HuH-7.5 (cell line): ENCODE results near the gene PCCA.
"Not testable (repeated sequence)": the region's sequence is repeated elsewhere in the genome, so short reads cannot be mapped to it uniquely, and the experiment has no call there.

Experiments used
- DNase-seq: peaks from one replicate; pipeline ENCODE4 v3.0.0; 2011; ENCODE audit warnings: low spot score

Gene PCCA

DNA sequence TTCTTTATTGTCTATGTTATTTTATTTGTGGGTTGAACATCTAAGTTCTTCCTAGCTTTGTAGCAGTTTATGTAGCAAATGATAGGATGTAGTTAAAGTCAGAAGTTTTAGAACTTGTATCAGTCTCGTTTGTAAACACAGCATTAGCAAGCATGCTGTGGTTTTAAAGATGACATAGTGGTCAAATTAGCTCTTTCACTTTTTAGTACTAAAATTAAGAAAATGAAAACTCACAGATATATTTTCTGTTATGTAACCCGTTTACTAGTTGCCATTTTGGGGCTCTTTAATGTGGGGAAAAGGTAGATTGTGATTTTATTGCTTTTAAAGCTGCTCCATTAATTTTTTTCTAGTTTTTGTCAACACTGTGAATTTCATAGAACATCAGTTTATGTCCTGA is 216.5 kb downstream of the PCCA start:
- no peak for DNase-seq

DNA sequence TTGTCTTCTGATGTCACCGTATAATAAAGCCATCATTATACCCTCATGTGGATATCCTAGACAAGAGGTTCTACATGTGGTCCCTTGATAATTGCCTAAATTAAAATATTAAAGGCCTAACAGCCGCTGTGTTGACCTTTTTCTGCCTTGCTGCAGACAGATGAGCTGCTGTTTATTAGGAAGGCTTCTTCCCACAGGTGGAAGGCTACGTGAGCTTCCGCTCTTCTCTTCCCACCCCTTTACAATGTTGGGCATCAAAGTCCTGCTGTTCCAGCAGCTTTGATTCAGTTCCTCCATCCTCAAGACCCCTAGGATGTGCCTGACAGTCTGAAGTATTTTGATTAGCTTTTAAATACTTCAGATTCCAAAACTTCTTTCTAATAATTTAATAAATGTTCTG is 217.1 kb downstream of the PCCA start:
- DNase-seq: no peak

DNA sequence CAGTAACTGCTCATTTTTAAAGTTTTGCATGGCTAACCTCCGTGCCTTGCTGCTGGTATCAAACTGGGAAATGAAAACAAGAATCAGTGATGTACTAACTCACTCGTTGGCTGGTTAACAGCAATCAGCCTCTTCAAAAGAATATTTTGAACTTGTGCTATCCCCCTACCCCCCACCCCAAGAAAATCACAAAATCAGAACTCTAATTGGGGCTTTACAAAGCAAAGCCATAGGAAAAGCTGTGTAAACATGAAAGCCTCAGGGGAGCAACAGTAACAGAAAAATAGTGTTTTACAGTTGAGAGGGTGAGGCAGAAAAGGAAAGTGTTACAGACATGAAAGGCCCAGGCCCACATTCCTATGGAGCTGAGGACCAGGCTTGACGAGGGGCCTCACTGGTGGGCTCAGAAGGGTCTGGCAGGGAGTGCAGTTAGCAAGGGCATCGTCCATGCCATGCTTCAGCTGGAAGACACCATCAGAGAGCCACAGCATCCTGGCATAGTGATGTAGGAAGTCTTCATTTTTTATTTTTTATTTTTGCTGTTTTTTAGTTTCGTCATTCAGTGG is 217.6 kb downstream of the PCCA start:
- DNase-seq: no peak

DNA sequence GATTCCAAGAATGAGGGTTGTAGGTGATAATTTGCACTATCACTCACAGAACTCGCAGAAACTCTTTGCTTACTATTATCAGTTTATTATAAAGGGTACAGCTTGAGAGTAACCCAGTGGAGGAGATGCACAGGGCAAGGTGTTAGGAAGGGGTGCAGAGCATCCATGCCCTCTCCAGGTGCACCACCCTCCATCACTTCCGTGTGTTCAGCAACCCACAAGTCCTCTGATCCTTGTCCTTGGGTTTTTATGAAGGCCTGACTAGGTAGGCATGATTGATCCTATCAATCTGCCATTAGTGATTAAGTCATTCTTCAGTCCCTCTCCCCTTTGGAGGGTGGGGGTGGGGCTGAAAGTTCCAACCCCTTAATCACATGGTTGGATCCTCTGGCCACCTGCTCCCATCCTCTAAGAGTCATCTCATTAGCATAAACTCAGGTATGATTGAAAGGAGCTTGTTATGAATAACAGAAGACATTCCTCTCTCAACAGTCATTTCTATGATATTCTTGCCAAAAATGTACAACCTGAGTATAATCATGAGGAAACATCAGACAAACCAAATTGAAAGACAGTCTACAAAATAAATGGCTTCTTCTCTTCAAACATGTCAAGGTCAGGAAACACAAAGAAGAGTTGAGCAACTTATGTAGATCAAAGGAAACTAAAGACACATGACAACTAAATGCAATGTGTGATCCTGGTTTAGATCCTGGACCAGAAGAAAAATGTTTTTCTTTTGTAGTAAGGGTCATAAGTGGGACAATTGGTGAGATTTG is 225.4 kb downstream of the PCCA start:
- DNase-seq: no peak

DNA sequence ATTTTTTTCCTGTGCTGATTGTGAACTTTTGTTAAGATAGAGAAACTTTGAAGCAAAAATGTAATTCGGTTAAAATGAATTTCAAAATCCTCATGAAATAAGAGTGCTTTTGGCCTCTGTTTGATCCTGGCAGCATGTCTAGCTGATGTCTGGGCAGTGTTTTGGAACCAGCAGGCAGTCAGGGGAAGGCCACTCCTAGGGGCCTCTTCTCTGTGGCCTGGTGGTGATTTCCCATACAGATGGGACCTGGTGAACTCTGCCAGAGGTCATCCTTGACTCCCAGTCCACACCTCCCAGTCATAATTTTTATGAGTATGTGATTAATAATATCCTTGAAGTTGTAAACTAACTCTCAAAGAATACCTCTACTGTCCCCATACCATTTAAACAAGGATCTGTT is 226.6 kb downstream of the PCCA start:
- DNase-seq: no peak

DNA sequence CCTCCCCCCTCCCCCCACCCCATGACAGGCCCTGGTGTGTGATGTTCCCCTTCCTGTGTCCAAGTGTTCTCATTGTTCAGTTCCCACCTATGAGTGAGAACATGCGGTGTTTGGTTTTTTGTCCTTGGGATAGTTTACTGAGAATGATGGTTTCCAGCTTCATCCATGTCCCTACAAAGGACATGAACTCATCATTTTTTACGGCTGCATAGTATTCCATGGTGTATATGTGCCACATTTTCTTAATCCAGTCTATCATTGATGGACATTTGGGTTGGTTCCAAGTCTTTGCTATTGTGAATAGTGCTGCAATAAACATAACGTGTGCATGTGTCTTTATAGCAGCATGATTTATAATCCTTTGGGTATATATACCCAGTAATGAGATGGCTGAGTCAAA is 229.6 kb downstream of the PCCA start:
- not testable (repeated sequence) for DNase-seq

DNA sequence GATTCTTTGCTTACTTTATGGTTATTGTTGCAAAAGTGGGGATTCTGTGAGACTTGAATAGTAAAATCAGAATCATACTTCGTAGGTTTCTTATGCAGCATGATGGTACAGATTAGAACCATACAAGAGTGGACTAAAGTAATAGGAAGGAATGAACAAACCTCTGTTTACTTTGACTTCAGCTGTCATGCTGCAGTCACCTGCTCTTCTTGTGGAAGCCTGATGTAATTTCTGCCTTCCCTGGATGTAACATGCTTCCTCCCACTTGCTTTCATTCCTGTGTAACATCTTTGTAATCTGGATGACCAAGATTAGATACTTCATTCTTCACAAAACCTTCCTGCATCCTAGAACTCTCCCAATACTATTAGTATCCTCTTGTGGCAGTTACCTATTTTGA is 235.0 kb downstream of the PCCA start:
- no peak for DNase-seq

DNA sequence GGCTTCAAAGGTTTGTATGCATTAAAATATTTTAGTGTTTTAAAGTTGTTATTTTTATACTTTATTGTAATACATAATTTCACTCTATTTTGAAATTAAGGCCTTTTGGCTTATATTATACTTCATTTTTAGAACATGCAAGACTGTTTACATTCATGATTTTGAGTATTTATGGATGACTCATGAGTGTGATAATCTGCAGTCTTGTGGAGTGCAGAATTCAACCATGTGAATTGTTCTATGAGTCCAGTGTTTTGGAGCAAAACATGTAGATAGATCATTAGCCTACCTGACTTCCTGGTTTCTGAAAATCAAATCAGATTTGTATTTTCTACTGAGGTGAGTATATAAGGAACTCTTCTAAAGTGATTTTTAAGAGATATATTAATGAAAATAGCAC is 241.8 kb downstream of the PCCA start:
- DNase-seq: no peak

DNA sequence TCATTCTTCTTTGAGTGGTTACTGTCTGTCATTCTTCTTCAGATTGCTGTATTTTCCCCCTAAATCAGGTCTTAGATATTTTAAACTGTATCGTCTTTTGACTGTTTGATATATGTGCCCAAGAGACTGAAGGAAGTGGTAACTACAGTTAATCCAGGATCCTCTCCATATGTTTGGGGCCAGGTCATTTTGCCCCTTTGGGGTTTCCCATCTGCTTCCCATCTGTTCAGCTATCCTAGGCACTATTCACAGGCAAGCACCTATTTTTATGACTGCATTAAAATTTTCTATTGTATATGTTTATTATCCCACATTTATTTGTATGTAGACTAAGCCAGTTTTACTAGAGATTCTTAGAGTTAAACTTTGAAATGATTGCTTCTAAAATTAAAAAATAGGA is 244.2 kb downstream of the PCCA start:
- DNase-seq: no peak

DNA sequence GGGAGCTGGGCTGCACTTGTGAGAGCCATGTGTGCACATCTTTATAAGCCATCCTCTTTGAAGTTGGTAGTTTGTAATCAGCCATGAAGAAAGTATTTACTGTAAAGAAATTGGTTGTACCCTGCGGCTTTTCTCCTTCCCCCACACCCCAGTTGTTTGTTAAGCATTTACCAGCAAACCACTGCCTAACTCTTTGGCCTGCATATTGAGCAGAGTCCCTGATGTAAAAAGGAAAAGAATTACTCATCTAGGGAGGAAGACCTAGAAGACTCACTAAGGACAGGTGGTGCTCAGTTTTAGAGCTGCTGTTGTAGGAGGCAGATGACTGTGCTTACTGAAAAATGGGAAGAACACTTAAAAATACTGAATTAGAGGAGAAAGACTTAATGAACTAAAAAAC is 245.3 kb downstream of the PCCA start:
- no peak for DNase-seq

DNA sequence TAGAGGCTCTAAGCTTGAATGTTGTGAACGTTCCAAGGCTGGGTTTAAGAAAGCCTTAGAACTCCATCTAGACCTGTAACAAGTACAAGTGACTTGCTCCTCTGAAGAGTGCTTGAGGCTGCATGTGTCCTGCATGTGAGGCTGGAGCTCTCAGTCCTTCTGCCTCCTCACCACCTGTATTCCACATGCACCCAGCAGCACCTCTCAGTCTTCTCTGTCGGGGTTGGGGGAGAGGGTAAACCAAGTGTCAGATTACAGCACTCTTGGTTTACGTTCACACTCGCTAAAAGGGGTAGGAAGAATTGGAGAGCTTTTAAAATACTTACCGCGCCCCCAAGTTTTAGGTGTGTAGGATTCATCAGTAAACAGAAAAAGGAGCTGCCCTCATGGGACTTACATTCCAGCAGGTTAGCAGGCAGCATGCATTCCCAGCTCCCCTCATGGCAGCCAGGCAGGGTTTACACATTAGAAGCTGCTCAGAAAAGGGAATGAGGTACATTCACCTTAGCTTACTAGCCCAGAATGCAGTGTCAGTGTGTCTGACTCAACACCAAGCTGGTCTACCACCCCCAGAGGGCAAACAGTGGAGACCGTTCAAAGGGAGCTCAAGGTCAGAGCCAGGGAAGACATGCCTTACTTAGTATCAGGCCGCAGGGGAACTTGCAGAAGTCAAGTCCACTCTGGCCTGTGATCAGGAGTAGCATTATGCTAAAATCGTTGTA is 248.1 kb downstream of the PCCA start:
- no peak for DNase-seq

DNA sequence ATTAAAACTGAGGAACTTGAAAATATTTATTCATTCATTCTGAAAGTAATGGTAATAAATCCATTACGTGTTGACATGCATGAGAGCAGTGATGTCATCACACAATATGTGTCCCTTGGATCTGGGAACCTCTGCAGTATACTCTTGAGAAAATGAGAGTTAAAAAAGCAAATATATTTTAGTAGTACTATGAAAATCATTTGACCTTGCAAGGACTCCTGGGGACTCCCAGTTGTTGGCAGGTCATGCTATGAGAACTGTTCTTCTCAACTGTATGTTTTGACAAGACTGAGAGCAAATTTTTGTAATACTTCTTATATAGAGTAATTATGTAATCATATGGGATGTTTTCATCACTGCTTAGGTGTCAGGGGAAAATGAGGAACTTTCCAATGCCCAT is 249.4 kb downstream of the PCCA start:
- no peak for DNase-seq

DNA sequence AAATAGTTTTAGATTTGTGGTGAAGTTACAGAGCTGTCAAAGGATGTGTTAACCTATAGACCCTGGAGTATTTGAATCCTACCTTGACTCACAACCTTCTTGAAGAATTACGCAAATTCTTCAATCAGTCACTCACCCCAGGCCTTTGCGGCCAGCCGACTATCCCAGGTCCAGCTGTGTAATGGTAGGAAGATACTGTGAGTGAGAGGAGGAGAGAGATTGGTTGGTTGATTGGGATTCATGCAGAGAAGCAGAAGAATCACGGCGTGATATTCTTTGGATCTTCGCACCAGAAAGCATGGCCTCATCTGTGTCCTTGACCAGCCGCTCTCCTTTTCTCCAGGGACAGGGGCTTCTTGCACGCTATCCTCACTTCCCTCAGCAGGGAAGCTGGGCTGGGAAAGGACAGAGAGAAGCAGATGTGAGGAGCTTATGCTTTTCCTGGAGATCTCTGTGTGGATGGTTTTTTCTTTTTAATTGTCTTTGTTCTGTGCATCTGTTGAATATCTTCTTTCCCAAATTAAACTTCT is 250.6 kb downstream of the PCCA start:
- no peak for DNase-seq

DNA sequence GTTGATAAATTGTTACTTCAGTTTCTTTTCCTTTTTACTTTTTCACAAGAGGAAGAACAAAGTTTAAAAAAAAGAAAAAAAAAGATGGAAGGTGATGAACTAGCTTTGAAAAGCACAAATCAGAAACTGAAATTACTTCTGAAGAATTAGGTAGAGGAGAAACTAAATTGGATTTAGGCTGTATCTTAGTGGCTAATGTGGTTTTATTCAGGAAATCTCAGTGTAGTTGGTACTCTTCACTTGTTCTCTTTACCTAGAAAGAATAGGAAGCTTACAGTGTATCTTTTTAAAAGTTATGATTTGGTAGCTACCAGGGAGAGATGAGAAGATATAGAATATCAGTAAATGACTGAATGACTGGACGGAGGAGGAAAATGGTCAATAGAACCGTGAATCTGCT is 252.0 kb downstream of the PCCA start:
- DNase-seq: no peak

DNA sequence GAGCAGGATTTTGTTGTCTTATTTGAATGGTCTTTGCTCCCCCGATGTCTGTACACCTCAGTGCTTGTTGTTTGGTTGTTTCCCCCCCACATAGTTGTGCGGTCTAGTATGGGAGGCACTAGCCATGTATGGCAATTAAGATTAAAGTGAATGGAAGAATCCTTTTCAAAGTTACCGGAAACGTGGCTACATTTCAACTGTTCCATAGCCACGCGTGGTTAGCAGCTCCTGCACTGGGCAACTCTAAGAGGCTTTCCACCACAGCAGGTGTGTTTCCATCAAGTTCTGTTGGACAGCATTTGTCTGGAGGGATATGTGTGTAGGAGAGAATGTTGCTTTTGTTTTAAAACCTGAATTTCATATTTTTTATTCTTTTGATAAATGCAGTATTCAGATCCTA is 252.4 kb downstream of the PCCA start:
- no peak for DNase-seq

DNA sequence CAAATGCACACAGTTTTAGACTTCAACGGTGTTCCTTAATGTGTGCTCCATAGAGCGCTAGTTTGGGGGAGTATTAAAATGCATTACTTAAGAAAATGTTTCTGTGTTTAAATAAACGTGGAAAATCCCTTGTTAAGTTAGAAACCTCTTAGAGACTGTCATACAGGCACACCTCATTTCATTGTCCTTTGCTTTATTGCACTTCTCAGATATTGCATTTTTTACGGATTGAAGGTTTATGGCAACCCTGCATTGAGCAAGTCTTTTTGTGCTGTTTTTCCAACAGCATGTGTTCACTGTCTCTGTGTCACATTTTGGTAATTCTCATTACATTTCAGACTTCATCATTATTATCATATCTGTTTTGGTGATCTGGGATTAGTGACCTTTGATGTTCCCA is 255.7 kb downstream of the PCCA start:
- no peak for DNase-seq

DNA sequence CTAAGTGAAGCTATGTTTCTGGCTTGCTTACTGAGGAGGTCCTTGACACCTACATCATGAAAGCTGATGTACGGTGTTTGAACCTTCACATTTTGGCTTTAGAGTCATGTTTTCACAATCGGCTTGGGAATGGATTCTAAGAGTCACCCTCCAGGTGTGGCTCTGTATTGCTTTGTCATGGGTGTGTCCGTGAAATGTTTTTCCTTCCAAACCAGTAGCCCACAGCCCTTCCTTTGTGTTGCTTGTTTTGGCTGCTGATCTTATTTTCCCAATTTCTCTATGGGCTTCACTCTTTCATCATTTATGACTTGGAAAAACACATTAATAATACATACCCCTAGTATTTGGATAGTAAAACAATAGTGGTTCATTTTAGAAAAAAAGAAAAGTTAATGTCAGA is 259.1 kb downstream of the PCCA start:
- no peak for DNase-seq

DNA sequence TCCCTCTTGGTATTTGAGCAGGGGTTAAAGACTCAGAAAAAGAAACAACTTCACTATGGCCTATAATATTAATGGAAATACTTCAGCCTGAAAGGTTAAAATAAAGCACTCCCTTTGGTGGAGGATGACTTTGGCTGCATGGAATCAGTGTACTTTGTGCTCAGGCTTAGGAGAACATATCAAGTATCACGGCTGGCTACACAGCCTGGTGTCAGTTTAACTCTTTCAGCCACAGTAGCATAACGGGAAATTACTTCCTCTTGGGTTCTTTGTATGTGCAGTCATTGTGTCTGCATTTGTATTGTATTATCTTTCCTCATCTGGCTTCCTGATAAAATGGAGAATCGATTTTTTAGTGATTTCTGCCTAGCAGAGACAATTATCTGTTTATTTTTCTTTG is 260.7 kb downstream of the PCCA start:
- DNase-seq: no peak

DNA sequence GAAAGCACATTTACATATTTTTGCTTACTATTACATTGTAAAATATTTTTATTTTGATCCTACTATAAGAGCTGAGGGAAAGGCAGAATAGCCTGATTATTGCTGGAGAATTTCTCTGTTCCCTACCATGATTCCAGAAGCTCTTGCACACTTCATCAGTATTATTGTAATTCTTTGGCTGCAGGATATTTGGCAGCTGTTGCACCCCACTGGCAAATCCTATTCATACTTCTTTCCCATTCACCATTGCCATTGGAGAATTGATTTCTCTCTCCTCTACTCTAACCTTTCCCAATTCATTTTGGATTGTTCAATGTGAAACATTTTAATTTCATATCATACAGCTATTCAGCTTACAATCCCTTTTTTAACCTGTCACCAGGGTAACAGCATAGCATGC is 261.7 kb downstream of the PCCA start:
- DNase-seq: no peak

DNA sequence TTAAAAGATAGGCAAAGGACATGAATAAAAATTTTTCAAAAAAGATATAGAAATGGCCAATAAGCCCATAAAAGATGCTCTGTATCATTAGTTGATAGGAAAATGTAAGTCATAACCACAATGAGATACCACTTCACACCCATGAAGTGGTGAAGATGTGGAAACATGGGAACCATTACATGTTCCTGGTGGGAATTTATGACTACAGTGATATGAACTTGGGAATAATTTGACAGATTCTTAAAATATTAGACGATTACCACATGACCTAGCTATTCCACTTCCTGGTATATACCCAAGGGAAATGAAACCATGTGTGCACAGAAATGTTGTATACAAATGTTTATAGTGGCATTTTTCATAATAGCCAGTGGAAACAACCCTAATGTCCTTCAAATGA is 267.5 kb downstream of the PCCA start:
- DNase-seq: no peak

DNA sequence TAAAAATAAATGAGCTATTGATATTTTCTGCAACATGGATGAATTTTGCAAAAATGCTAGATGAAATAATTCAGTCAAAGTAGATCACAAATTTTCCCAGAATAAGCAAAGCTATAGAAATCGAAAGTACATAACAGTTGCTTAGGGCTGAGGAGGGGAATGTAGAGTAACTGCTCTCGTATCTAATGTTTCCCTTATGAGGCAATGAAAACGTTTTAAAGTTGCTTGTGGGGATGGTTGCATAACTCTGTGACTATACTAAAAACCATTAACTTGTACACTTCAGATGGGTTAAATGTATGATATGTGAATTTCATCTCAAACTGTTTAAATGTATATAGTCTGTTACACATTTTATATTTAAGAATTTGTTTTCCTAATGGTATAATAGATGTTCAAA is 268.0 kb downstream of the PCCA start:
- no peak for DNase-seq

DNA sequence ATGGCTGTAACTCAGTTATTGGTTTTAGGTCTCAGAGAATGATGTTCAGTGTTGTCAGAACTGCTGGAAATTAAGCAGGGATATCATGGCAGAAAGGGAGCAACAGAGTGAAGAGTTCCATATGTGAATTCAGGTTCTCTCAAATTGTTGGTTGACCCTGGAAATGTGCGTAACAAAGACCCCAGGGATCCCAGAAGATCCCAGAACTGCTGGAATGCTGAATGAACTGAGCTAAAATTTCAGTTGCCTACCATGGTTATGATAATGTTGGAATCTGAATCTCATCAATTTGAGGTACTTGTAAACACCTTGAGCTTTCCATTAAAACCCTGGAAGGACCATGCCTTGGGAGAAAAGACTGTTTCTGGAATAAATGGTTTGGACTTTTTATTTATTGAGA is 268.9 kb downstream of the PCCA start:
- no peak for DNase-seq

DNA sequence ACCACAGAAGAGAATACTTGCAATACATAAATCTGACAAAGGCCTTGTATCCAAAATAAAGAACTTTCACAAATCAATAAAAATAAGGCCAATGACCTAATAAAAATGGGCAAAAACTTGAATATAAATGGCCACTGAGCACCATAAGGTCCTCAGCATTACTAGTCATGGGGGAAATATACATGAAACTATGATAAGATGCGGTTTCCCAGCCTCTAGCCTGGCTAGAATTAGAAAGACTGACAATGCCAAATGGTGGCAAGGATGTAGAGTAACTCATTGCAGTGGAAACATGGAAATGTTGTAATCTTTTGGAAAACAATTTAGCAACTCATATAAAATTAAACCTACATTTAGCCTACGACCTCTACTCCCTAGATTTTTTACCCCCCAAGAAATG is 272.6 kb downstream of the PCCA start:
- no peak for DNase-seq
